Activated B cell treated with CpG ODN at 0.5 μM for 24 hours (primary cell): Measurements from ENCODE around the gene DLL1. TPM values are rescaled to one million over a fixed set of nuclear protein-coding genes. Genes with fewer than 3 reads are reported as not detected.

Experiments used
- ATAC-seq: fragments of 200-7000 bp; cut with Tn5 transposase; one replicate; pipeline ENCODE4 v1.10.0; 2021; ENCODE audit warnings: low read depth, mild to moderate bottlenecking, moderate library complexity
- CTCF ChIA-PET: fragments of 350-600 bp; sonication (Branson Sonifier 250); formaldehyde crosslinking; loops from one replicate; lab custom pipeline; 2021; ENCODE audit warnings: antibody characterized with exemption; lab: Charles Lee
- POLR2A ChIA-PET: fragments of 350-600 bp; sonication (Branson Sonifier 250); formaldehyde crosslinking; loops from one replicate; lab custom pipeline; 2021; ENCODE audit warnings: antibody characterized with exemption; lab: Charles Lee
- DNase-seq: peaks from one replicate; pipeline ENCODE4 v3.0.0; 2022
- H3K27ac Mint-ChIP-seq: one replicate; pipeline ENCODE4 v1.8.0; 2020; ENCODE audit warnings: mixed read lengths
- H3K27me3 Mint-ChIP-seq: one replicate; pipeline ENCODE4 v1.8.0; 2021; ENCODE audit warnings: mixed read lengths
- H3K36me3 Mint-ChIP-seq: one replicate; pipeline ENCODE4 v1.8.0; 2021; ENCODE audit warnings: low read depth, mixed read lengths
- H3K4me1 Mint-ChIP-seq: one replicate; pipeline ENCODE4 v1.8.0; 2021; ENCODE audit warnings: mixed read lengths
- H3K4me3 Mint-ChIP-seq: one replicate; pipeline ENCODE4 v1.8.0; 2020; ENCODE audit warnings: mild to moderate bottlenecking, mixed read lengths
- H3K9me3 Mint-ChIP-seq: one replicate; pipeline ENCODE4 v1.8.0; 2020; ENCODE audit warnings: mixed read lengths
- CTCF ChIP-seq: fragments of 200-600 bp; IDR thresholded peaks from one replicate; pipeline ENCODE4 v1.8.0; 2022; ENCODE audit warnings: antibody characterized with exemption, mild to moderate bottlenecking
- intact Hi-C: fragments of 100-400 bp; cut with micrococcal nuclease; formaldehyde crosslinking; loops from one replicate; pipeline ENCODE4 v1.15.1; 2024
- total RNA-seq: library from RNA; stranded (reverse); gene quantifications from 2 replicates; pipeline ENCODE4 v1.2.3, GENCODE V29; 2022

The DLL1 gene
- total RNA-seq, 1 donor from 2014 or later = 0.53 TPM

GRCh38 chr6:170272341-170273065 lies 18.4 kb downstream of the DLL1 start:
- Mint-ChIP-seq H3K27me3 (no peaks in the 10 kb centered on the region), H3K4me1 (peaks cover 22% of the 10 kb centered on the region), H3K9me3 (no peaks in the 10 kb centered on the region), H3K27ac (peak overlapping the region; percentile 77), H3K36me3 (no peaks in the 10 kb centered on the region), H3K4me3 (peak overlapping the region; percentile 87)
- CTCF ChIA-PET = no interaction called here
- ATAC-seq (no peak), DNase-seq (no peak)
- POLR2A ChIA-PET = interaction anchor here (0.8 to 1.3 kb wide), 3 partner anchors 8 to 185 kb away, joined by 3 to 5 read pairs (median 4); no protein-coding TSS in a partner anchor
- intact Hi-C loops = loop anchor here (1.0 to 2.0 kb wide), 2 partner anchors 20 to 34 kb away; partner anchors contain the start of gene FAM120B
- TF ChIP-seq CTCF = no peak

DNA sequence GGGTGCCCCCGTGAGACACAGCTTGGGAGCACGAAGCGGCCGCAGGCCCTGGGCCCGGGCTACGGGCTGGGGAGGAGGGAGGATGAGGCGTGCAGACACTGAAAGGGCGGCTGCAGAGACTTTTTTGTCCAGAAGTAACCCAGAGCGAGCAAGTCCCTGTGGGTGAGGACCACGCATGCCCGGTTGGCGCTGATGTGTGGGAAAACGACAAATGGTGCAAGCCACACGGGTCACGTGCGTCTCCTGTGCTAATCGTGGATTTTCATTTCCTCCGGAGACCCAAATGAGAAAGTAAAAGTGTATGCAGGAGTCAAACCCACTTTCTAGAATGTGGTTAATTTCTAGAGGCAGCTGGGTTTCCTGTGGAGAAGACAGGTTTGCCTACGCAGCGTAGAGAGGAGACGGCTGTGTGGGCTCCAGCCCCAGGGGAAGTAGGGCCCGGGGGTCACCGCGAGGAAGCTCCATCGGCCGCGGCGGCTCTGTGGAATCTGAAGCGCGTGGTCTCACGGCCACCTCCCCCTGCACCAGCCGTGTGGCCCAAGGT lies 19.0 kb downstream of the DLL1 start:
- Mint-ChIP-seq H3K9me3 (no peaks in the 10 kb centered on the region), H3K4me3 (peak overlapping the region; percentile 87), H3K27me3 (no peaks in the 10 kb centered on the region), H3K27ac (peak overlapping the region; percentile 77), H3K36me3 (no peaks in the 10 kb centered on the region), H3K4me1 (peaks cover 22% of the 10 kb centered on the region)
- ChIA-PET CTCF (interaction anchor here (0.6 kb wide), 1 partner anchor 19 kb away, joined by 3 read pairs; the partner anchor contains the start of gene DLL1), POLR2A (interaction anchor here (0.8 to 1.3 kb wide), 3 partner anchors 8 to 184 kb away, joined by 3 to 5 read pairs (median 4); no protein-coding TSS in a partner anchor)
- DNase-seq (peak; percentile 53), ATAC-seq (peak; percentile 88)
- intact Hi-C loops = loop anchor here (1.0 to 2.0 kb wide), 2 partner anchors 20 to 35 kb away; partner anchors contain the start of gene FAM120B
- TF ChIP-seq CTCF = no peak

- TF ChIP-seq CTCF = no peak
- DNase-seq (no peak), ATAC-seq (no peak)
- peak overlapping the region; percentile 87 for H3K4me3 Mint-ChIP-seq
- H3K4me1 Mint-ChIP-seq = peaks cover 22% of the 10 kb centered on the region
- no peak overlapping the region for H3K27ac Mint-ChIP-seq
- ChIA-PET CTCF (no interaction called here), POLR2A (no interaction called here)
- no peaks in the 10 kb centered on the region for H3K36me3 Mint-ChIP-seq
- H3K9me3 Mint-ChIP-seq = no peaks in the 10 kb centered on the region
- intact Hi-C loops = no loop called here
- no peaks in the 10 kb centered on the region for H3K27me3 Mint-ChIP-seq
Measured at GRCh38 chr6:170270984-170271593, 19.8 kb downstream of the DLL1 start.

GRCh38 chr6:170269846-170270541 lies 20.9 kb downstream of the DLL1 start:
- DNase-seq (no peak), ATAC-seq (no peak)
- CTCF ChIA-PET = no interaction called here
- intact Hi-C loops = no loop called here
- Mint-ChIP-seq H3K27me3 (no peaks in the 10 kb centered on the region), H3K36me3 (no peaks in the 10 kb centered on the region), H3K9me3 (no peaks in the 10 kb centered on the region), H3K4me3 (peak overlapping the region; percentile 28), H3K27ac (no peak overlapping the region), H3K4me1 (peaks cover 22% of the 10 kb centered on the region)
- POLR2A ChIA-PET = no interaction called here
- no peak for TF ChIP-seq CTCF
